H1 (cell line): ENCODE results near the gene TNS1. TPM values are rescaled to one million over a fixed set of nuclear protein-coding genes. Genes with fewer than 3 reads are reported as not detected.

Experiments used
- CTCF ChIA-PET: fragments of 300-600 bp; sonication (Branson Sonifier 250); formaldehyde crosslinking; loops from one replicate; lab custom pipeline; 2021; ENCODE audit not compliant: partially characterized antibody; lab: Charles Lee
- POLR2A ChIA-PET: fragments of 300-600 bp; sonication (Branson Sonifier 250); formaldehyde crosslinking; loops from one replicate; lab custom pipeline; 2021; ENCODE audit warnings: inconsistent platforms; ENCODE audit not compliant: partially characterized antibody; lab: Charles Lee
- DNase-seq, 2 experiments: peaks; one replicate each; pipeline versions ENCODE4 v3.0.0 to v3.0.0-alpha.2; 2010 to 2022; ENCODE audit warnings: low spot score in 2 of 2, low read depth in 1 of 2, mixed read lengths in 1 of 2
- FAIRE-seq: peaks from 2 replicates; lab custom pipeline; 2011; peaks lifted over from hg19 to GRCh38; lab: Jason Lieb, UNC
- H2AFZ ChIP-seq: 2 replicates; pipeline ENCODE4 v1.8.1; 2012; ENCODE audit warnings: low read length, inconsistent platforms
- H2AK5ac ChIP-seq: 2 replicates; pipeline ENCODE4 v1.6.1; 2013; ENCODE audit warnings: low read depth, low read length
- H2BK120ac ChIP-seq: replicated peaks from 2 replicates; pipeline ENCODE3; 2013; ENCODE audit warnings: low read depth, low read length, inconsistent platforms
- H2BK12ac ChIP-seq: 2 replicates; pipeline ENCODE4 v1.6.1; 2013; ENCODE audit warnings: low read depth, low read length
- H2BK15ac ChIP-seq: 2 replicates; pipeline ENCODE4 v1.6.1; 2013; ENCODE audit warnings: low read length
- H2BK20ac ChIP-seq: 2 replicates; pipeline ENCODE4 v1.6.1; 2013; ENCODE audit warnings: low read length
- H2BK5ac ChIP-seq: 2 replicates; pipeline ENCODE4 v1.6.1; 2013; ENCODE audit warnings: low read depth, low read length
- H3K14ac ChIP-seq: 2 replicates; pipeline ENCODE4 v1.6.1; 2013; ENCODE audit warnings: inconsistent platforms; ENCODE audit not compliant: insufficient read length
- H3K18ac ChIP-seq: 2 replicates; pipeline ENCODE4 v1.6.1; 2013; ENCODE audit warnings: low read length; ENCODE audit errors: extremely low read depth
- H3K23ac ChIP-seq: 2 replicates; pipeline ENCODE4 v1.6.1; 2013; ENCODE audit warnings: inconsistent platforms; ENCODE audit not compliant: insufficient read length
- H3K23me2 ChIP-seq: 2 replicates; pipeline ENCODE4 v1.6.1; 2013; ENCODE audit warnings: low read depth, low read length
- H3K27ac ChIP-seq: 2 replicates; pipeline ENCODE4 v1.6.1; 2011; ENCODE audit warnings: low read depth, low read length, inconsistent platforms
- H3K27me3 ChIP-seq, 4 experiments: replicated peaks in 1 of 4; 1 replicate in 1 of 4; 2 replicates in 3 of 4; pipeline versions ENCODE4 v1.6.1 to v1.8.1; 2011 to 2013; ENCODE audit warnings: low read length in 3 of 4, mild to moderate bottlenecking in 3 of 4, inconsistent platforms in 2 of 4, mixed read lengths in 2 of 4, moderate library complexity in 1 of 4; ENCODE audit not compliant: control insufficient read depth in 3 of 4, insufficient read depth in 3 of 4; ENCODE audit errors: extremely low read depth in 1 of 4
- H3K36me3 ChIP-seq, 4 experiments: 2 replicates each; pipeline versions ENCODE4 v1.6.1 to v1.8.1; 2011 to 2013; ENCODE audit warnings: mild to moderate bottlenecking in 4 of 4, low read length in 3 of 4, moderate library complexity in 2 of 4, control low read depth in 1 of 4, inconsistent platforms in 1 of 4; ENCODE audit not compliant: insufficient read depth in 4 of 4, control insufficient read depth in 2 of 4
- H3K4ac ChIP-seq: replicated peaks from 2 replicates; pipeline ENCODE3; 2013; ENCODE audit warnings: low read length, low read depth, mixed read lengths, inconsistent platforms; ENCODE audit not compliant: insufficient read length
- H3K4me1 ChIP-seq, 4 experiments: replicated peaks in 1 of 4; 1 replicate in 1 of 4; 2 replicates in 3 of 4; pipeline versions ENCODE4 v1.6.1 to v1.8.1; 2011 to 2013; ENCODE audit warnings: low read length in 3 of 4, inconsistent platforms in 2 of 4, mixed read lengths in 1 of 4; ENCODE audit not compliant: insufficient read depth in 4 of 4, control insufficient read depth in 3 of 4
- H3K4me2 ChIP-seq, 2 experiments: 2 replicates each; pipeline versions ENCODE4 v1.6.1 to v1.8.1; 2011 to 2013; ENCODE audit warnings: low read depth in 2 of 2, low read length in 2 of 2, control low read depth in 1 of 2, inconsistent platforms in 1 of 2, mild to moderate bottlenecking in 1 of 2; ENCODE audit not compliant: insufficient read depth in 1 of 2
- H3K4me3 ChIP-seq, 4 experiments: fragments of 200-600, 300-600 bp in 1 of 4; sonication (generic), shearing (Covaris generic), sonication (Bioruptor Twin) in 1 of 4; 2 replicates each; pipeline versions ENCODE4 v1.5.1 to v1.8.1; 2011 to 2016; ENCODE audit warnings: low read length in 4 of 4, low read depth in 3 of 4, control low read depth in 2 of 4, inconsistent platforms in 2 of 4, mild to moderate bottlenecking in 2 of 4, mixed read lengths in 1 of 4, moderate library complexity in 1 of 4; ENCODE audit not compliant: insufficient read depth in 2 of 4; ENCODE audit errors: extremely low read depth in 1 of 4
- H3K56ac ChIP-seq: replicated peaks from 2 replicates; pipeline ENCODE3; 2013; ENCODE audit warnings: low read depth, mild to moderate bottlenecking, mixed read lengths, low read length, inconsistent platforms; ENCODE audit not compliant: insufficient read length
- H3K79me1 ChIP-seq: 2 replicates; pipeline ENCODE4 v1.6.1; 2013; ENCODE audit warnings: low read depth, low read length, control low read depth
- H3K79me2 ChIP-seq, 2 experiments: 2 replicates each; pipeline versions ENCODE4 v1.6.1 to v1.8.1; 2012 to 2013; ENCODE audit warnings: low read length in 2 of 2, mild to moderate bottlenecking in 2 of 2, inconsistent platforms in 1 of 2; ENCODE audit not compliant: insufficient read depth in 2 of 2, control insufficient read depth in 1 of 2
- H3K9ac ChIP-seq, 4 experiments: replicated peaks in 1 of 4; 1 replicate in 1 of 4; 2 replicates in 3 of 4; pipeline versions ENCODE4 v1.6.1 to v1.8.1; 2011 to 2013; ENCODE audit warnings: low read depth in 3 of 4, low read length in 3 of 4, control low read depth in 2 of 4, mild to moderate bottlenecking in 2 of 4, moderate library complexity in 2 of 4, inconsistent platforms in 1 of 4; ENCODE audit errors: extremely low read depth in 1 of 4
- H3K9me3 ChIP-seq, 2 experiments: 2 replicates each; pipeline versions ENCODE4 v1.6.1 to v1.8.1; 2012 to 2013; ENCODE audit warnings: mild to moderate bottlenecking in 2 of 2, moderate library complexity in 2 of 2, control low read depth in 1 of 2, inconsistent platforms in 1 of 2, low read depth in 1 of 2, low read length in 1 of 2, mixed read lengths in 1 of 2; ENCODE audit not compliant: insufficient read depth in 2 of 2
- H4K20me1 ChIP-seq, 2 experiments: replicated peaks in 1 of 2; 2 replicates each; pipeline versions ENCODE3 to v1.8.1; 2011 to 2013; ENCODE audit warnings: inconsistent platforms in 2 of 2, low read length in 2 of 2, mild to moderate bottlenecking in 1 of 2; ENCODE audit not compliant: insufficient read depth in 2 of 2, control insufficient read depth in 1 of 2
- H4K5ac ChIP-seq: 2 replicates; pipeline ENCODE4 v1.6.1; 2013; ENCODE audit warnings: low read length, low read depth, mixed read lengths, inconsistent platforms; ENCODE audit not compliant: insufficient read length
- H4K8ac ChIP-seq: 2 replicates; pipeline ENCODE4 v1.8.0; 2013; ENCODE audit warnings: mild to moderate bottlenecking, moderate library complexity, low read length, inconsistent platforms; ENCODE audit not compliant: insufficient read depth; ENCODE audit errors: extremely low read depth
- H4K91ac ChIP-seq: replicated peaks from 2 replicates; pipeline ENCODE3; 2013; ENCODE audit warnings: low read length, mixed read lengths, inconsistent platforms; ENCODE audit not compliant: insufficient read length
- BCL11A ChIP-seq, 2 experiments: IDR thresholded peaks; one replicate each; pipeline ENCODE4 v1.6.1; 2011; ENCODE audit warnings: low read depth in 2 of 2, low read length in 2 of 2, mild to moderate bottlenecking in 2 of 2
- CHD1 ChIP-seq: IDR thresholded peaks from 2 replicates; pipeline ENCODE4 v1.6.1; 2012; ENCODE audit warnings: low read depth, low read length, improper control_type of control experiment
- CTCF ChIP-seq, 3 experiments: IDR thresholded peaks; 1 replicate in 2 of 3; 2 replicates in 1 of 3; pipeline versions ENCODE4 v1.5.1 to v1.6.1; 2011; ENCODE audit warnings: low read length in 3 of 3, mild to moderate bottlenecking in 3 of 3, inconsistent platforms in 2 of 3, low read depth in 1 of 3, moderate library complexity in 1 of 3; ENCODE audit not compliant: insufficient read depth in 1 of 3; ENCODE audit errors: control extremely low read depth in 1 of 3
- E2F6 ChIP-seq: IDR thresholded peaks from 2 replicates; pipeline ENCODE4 v1.6.1; 2012; ENCODE audit warnings: inconsistent platforms
- KDM4A ChIP-seq: IDR thresholded peaks from one replicate; pipeline ENCODE4 v1.7.1; 2012; ENCODE audit warnings: low read depth, mild to moderate bottlenecking, moderate library complexity, low read length, inconsistent platforms; ENCODE audit not compliant: severe bottlenecking
- RAD21 ChIP-seq, 2 experiments: IDR thresholded peaks in 1 of 2; conservative IDR thresholded peaks in 1 of 2; 2 replicates each; pipeline ENCODE4 v1.6.1; 2011; ENCODE audit warnings: low read depth in 2 of 2, low read length in 2 of 2, improper control_type of control experiment in 1 of 2, inconsistent platforms in 1 of 2, mild to moderate bottlenecking in 1 of 2, moderate library complexity in 1 of 2
- SP2 ChIP-seq: IDR thresholded peaks from 2 replicates; pipeline ENCODE4 v1.6.1; 2012; ENCODE audit warnings: mild to moderate bottlenecking, low read length, inconsistent platforms
- YY1 ChIP-seq: IDR thresholded peaks from 2 replicates; pipeline ENCODE4 v1.6.1; 2011; ENCODE audit warnings: low read depth, mild to moderate bottlenecking, low read length
- WGBS, 2 experiments: shearing (Covaris generic) in 1 of 2; methylation state at CpG; one replicate each; pipeline versions ENCODE4 v1.1.6 to v1.1.7; 2013 to 2015; ENCODE audit warnings: low lambda C conversion rate in 2 of 2, mixed read lengths in 2 of 2, inconsistent platforms in 1 of 2, low coverage in 1 of 2, missing lambda C conversion rate in 1 of 2; ENCODE audit not compliant: insufficient replicate concordance in 2 of 2, insufficient coverage in 1 of 2, insufficient read length in 1 of 2; ENCODE audit errors: extremely low coverage in 1 of 2, missing lambda C conversion rate in 1 of 2; 5-methylcytosine and 5-hydroxymethylcytosine counted together
- polyA plus RNA-seq, 7 experiments: library from polyadenylated mRNA; depleted of rRNA in 3 of 7; stranded (reverse) in 5 of 7; unstranded in 2 of 7; fragments of >200 nt in 5 of 7; fragments of 200-250 nt in 2 of 7; gene quantifications; 1 replicate in 5 of 7; 2 replicates in 1 of 7; 4 replicates in 1 of 7; pipeline versions ENCODE4 v1.2.1 to v1.2.3, GENCODE V29; 2011 to 2013; ENCODE audit warnings: missing spikeins in 2 of 7, mixed read lengths in 2 of 7
- total RNA-seq: library from RNA; stranded (reverse); fragmentation: NEBNext Ultra II Directional; extraction: Animal tissue kit (Norgen Biotek cat#: 25700); gene quantifications from 2 replicates; pipeline ENCODE4 v1.2.1, GENCODE V29; 2021

The TNS1 gene
- total and polyA plus RNA-seq, 2 of the 8 experiments (the other 6 are each of a cell fraction or from before 2014, with no cell fraction given) = 1.5 to 5.1 TPM

GRCh38 chr2:217789736-217790181 lies 213.0 kb downstream of the TNS1 start:
- Histone ChIP-seq H2BK15ac (no peak overlapping the region), H4K8ac (no peak overlapping the region), H3K79me1 (no peaks in the 10 kb centered on the region), H2BK120ac (no peak overlapping the region), H2BK20ac (no peak overlapping the region), H3K4me1 (peaks cover 0 to 2% (median 0%) of the 10 kb centered on the region in 4 experiments; a peak in 1 of 7 replicates), H3K18ac (no peak overlapping the region; the same call in 1 of the 2 replicates), H3K4me2 (peak overlapping the region; percentile 11 to 52; a peak in 3 of 4 replicates), H3K4me3 (peak overlapping the region in 1 of 4 experiments; percentile 45; a peak in 3 of 8 replicates), H3K56ac (no peak overlapping the region), H2BK12ac (no peak overlapping the region), H4K5ac (no peak overlapping the region), H3K27me3 (peaks cover 0 to 2% (median 0%) of the 10 kb centered on the region in 4 experiments; a peak in 1 of 7 replicates), H3K9me3 (peaks cover 4 to 12% of the 10 kb centered on the region in 2 experiments; a peak in 3 of 4 replicates), H3K23ac (no peak overlapping the region), H3K4ac (no peak overlapping the region), H3K9ac (no peak overlapping the region), H3K27ac (no peak overlapping the region), H2BK5ac (no peak overlapping the region), H2AFZ (peak overlapping the region; percentile 48; the same call in 1 of the 2 replicates), H2AK5ac (no peak overlapping the region), H3K14ac (no peak overlapping the region), H3K23me2 (no peaks in the 10 kb centered on the region; the same call in 1 of the 2 replicates), H4K91ac (no peak overlapping the region), H4K20me1 (no peaks in the 10 kb centered on the region), H3K36me3 (no peaks in the 10 kb centered on the region), H3K79me2 (no peaks in the 10 kb centered on the region)
- DNase-seq (no peak), FAIRE-seq (no peak)
- POLR2A ChIA-PET = interaction anchor here (0.6 to 1.4 kb wide), 4 partner anchors 10 to 127 kb away, joined by 3 to 5 read pairs (median 4); no protein-coding TSS in a partner anchor
- CTCF ChIA-PET = interaction anchor here (0.7 to 30.4 kb wide), 57 partner anchors 10 to 1009 kb away, joined by 3 to 759 read pairs (median 6); partner anchors contain the start of gene RUFY4
- WGBS, 2 experiments = 67% methylated on average over 13 of the region's 13 CpGs; no CpG with 5 or more reads in 1 of the 2 experiments
- TF ChIP-seq RAD21 (IDR thresholded peaks at IDR 0.05 in 1 of 2, conservative IDR thresholded peaks at IDR 0.05 in 1 of 2; ENCODE audit: low read depth in 2 of 2, low read length in 2 of 2) = no peak
- TF ChIP-seq BCL11A (IDR thresholded peaks at IDR 0.05; ENCODE audit: low read depth in 2 of 2, low read length in 2 of 2) = no peak
- no peak for TF ChIP-seq CTCF (IDR thresholded peaks at IDR 0.05; ENCODE audit: control extremely low read depth in 1 of 3, insufficient read depth in 1 of 3, low read depth in 1 of 3, low read length in 3 of 3)
- TF ChIP-seq YY1 = no peak
- no peak for TF ChIP-seq KDM4A
- TF ChIP-seq E2F6 = no peak
- TF ChIP-seq CHD1 = no peak
- TF ChIP-seq SP2 = no peak
